WI38 (cell line): ENCODE data around the gene JAK2.
"Not testable (repeated sequence)": the region's sequence is repeated elsewhere in the genome, so short reads cannot be mapped to it uniquely, and the experiment has no call there.

Experiments
- H3K4me3 ChIP-seq: 2 replicates; pipeline ENCODE4 v1.5.1; 2011; ENCODE audit warnings: low read depth, mild to moderate bottlenecking, control low read depth, low read length
- CTCF ChIP-seq: IDR thresholded peaks from 2 replicates; pipeline ENCODE4 v1.5.1; 2012; ENCODE audit warnings: low read depth, mild to moderate bottlenecking, control low read depth, low read length

Gene JAK2

GRCh38 chr9:5099466-5099865, 114.4 kb downstream of the JAK2 start:
- TF ChIP-seq CTCF, result no peak
- no peak overlapping the region for H3K4me3 ChIP-seq

DNA sequence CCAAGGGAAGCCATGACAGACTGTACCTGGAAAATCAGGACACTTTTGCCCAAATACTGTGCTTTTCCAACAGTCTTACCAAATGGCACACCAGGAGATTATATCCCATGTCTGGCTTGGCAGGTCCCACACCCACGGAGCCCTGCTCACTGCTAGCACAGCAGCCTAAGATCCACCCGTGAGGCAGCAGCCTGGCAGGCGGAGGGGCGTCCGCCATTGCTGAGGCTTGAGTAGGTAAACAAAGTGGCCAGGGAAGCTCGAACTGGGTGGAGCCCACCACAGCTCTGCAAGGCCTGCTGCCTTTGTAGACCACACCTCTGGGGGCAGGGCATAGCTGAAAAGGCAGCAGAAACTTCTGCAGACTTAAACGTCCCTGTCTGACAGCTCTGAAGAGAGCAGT, 116.1 kb downstream of the JAK2 start:
- H3K4me3 ChIP-seq, result not testable (repeated sequence)

GRCh38 chr9:5106517-5106916, 121.4 kb downstream of the JAK2 start:
- H3K4me3 ChIP-seq, result not testable (repeated sequence)

DNA sequence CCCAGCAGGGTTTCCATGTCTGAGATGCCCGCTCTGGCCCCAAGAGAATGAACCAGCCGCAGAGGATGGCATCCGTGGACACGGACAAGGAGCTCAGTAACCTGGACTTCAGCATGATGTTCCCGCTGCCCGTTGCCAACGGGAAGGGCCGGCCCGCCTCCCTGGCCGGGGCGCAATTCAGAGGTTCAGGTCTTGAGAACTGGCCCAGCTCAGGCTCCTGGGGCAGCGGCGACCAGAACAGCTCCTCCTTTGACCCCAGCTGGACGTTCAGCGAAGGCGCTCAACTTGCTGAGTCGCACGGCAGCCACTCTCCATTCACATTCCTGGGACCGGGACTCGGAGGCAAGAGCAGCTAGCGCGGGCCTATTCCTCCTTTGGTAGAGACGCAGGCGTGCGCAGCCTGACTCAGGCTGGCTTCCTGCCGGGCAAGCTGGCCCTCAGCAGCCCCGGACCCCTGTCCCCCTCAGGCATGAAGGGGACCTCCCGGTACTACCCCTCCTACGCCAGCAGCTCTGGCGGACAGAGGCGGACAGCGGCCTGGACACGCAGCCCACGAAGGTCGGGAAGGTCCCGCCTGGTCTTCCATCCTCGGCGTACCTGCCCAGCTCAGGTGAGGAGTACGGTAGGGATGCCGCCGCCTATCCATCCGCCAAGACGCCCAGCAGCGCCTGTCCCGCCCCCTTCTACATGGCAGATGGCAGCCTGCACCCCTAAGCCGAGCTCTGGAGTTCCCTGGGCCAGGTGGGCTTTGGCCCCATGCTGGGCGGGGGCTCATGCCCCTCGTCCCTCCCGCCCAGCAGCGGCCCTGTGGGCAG, 126.0 kb downstream of the JAK2 start:
- H3K4me3 ChIP-seq, result no peak overlapping the region
- no peak for TF ChIP-seq CTCF

DNA sequence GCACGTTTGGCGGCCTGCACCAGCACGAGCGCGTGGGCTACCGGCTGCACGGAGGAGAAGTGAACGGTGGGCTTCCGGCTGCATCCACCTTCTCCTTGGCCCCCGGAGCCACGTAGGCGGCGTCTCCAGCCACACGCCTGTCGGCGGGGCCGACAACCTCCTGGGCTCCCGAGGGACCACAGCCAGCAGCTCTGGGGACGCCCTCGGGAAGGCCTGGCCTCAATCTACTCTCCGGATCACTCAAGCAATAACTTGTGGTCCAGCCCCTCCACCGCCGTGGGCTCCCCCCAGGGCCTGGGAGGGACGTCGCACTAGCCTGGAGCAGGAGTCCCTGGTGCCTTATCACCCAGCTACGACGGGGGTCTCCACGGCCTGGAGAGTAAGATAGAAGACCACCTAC, 126.6 kb downstream of the JAK2 start:
- H3K4me3 ChIP-seq, result no peak overlapping the region
- no peak for TF ChIP-seq CTCF

DNA sequence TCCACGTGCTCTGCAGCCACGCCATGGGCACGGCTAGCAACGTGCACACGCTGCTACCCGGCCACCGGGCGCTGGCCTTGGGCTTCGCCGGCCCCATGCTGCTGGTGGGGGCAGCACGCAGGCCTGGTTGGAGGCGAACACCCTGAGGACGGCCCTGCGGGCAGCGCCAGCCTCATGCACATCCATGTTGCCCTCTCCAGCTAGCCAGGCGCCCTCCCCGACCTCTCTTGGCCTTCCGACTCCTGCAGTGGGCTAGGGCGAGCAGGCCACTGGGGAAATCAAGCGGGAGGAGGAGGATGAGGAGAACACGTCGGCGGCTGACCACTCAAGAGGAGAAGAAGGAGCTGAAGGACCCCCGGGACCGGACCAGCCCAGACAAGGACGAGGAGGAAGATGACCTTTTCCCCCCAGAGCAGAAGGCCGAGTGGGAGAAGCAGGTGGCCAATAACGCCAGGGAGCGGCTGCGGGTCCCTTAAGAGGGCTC, 127.1 kb downstream of the JAK2 start:
- no peak overlapping the region for H3K4me3 ChIP-seq
- no peak for TF ChIP-seq CTCF

- no peak for TF ChIP-seq CTCF
Measured at GRCh38 chr9:5112646-5113045, 127.6 kb downstream of the JAK2 start.

GRCh38 chr9:5113523-5113922, 128.5 kb downstream of the JAK2 start:
- no peak overlapping the region for H3K4me3 ChIP-seq
- no peak for TF ChIP-seq CTCF

More at GRCh38 chr9:5112646-5113045, 127.6 kb downstream of the JAK2 start:
- no peak overlapping the region for H3K4me3 ChIP-seq
